Measurements from ENCODE around the gene CLCC1. TPM values are rescaled to one million over a fixed set of nuclear protein-coding genes. Genes with fewer than 3 reads are reported as not detected.

CLCC1 gene
- total RNA-seq, 1 donor from 2014 or later: 21.7 TPM

Small RNA genes within 50 kb of the gene (small RNA-seq; reads per million reads assigned to genes)
- gene BX679664.2 (ENCODE audit: low replicate concordance): not detected

Other genes with a start within 250 kb of the CLCC1 start
- 61.5 TPM for gene STXBP3, start 216.8 kb downstream of the CLCC1 start, total RNA-seq
- 0.20 TPM for gene AKNAD1, start 106.4 kb downstream of the CLCC1 start, total RNA-seq
- 56.2 TPM for gene GPSM2, start 86.5 kb downstream of the CLCC1 start, total RNA-seq
- 22.5 TPM for gene WDR47, start 78.6 kb upstream of the CLCC1 start, total RNA-seq
- gene TAF13, start 112.5 kb upstream of the CLCC1 start, total RNA-seq: 47.5 TPM
- gene TMEM167B, start 127.3 kb upstream of the CLCC1 start, total RNA-seq: 31.9 TPM
- gene ELAPOR1, start 150.6 kb upstream of the CLCC1 start, total RNA-seq: 3.5 TPM

All from skin of body (tissue), 2 donors.